GM18868 (cell line): ENCODE results near the gene NCKAP5L.
"Not testable (repeated sequence)": the region's sequence is repeated elsewhere in the genome, so short reads cannot be mapped to it uniquely, and the experiment has no call there.

Source experiments
- ATAC-seq: cut with Tn5 transposase; IDR thresholded peaks from one replicate; pipeline ENCODE4 v1.9.1; 2021; ENCODE audit warnings: mild to moderate bottlenecking, moderate library complexity; ENCODE audit not compliant: unreplicated experiment

Gene NCKAP5L

DNA sequence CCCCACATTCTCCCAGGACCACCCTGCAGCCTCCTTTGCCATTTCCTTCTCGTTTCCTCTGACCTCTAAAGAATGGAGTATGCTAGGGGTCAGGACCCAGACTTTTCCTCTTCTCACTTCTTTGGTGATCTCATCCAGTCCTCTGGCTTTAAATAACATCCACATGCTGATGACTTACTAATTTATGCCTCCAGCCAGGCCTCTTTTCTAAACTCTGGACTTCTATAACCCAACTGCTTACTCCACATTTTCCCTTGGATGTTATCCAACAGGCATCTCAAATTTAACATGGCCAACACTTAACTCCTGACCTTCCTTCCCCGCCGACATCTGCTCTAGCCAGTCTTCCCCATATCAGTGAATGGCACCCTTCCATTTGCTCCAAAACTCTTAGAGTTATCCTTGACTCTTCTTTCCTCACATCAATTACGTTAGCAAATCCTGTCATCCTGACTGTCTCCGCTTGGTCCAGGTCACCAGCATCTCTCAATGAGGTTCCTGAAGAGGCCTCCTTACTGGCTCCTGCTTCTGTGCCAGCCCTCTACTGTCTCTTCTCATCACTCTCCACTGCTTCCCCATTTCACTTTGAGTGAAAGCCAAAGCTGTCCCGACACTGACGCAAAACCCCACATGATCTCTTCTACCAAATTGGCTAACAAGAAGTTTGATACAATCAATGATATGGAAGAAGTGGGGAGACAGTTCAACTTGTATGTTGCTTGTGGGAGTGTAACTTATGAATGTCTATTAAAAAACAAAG, 44.1 kb downstream of the NCKAP5L start:
- no peak for ATAC-seq

DNA sequence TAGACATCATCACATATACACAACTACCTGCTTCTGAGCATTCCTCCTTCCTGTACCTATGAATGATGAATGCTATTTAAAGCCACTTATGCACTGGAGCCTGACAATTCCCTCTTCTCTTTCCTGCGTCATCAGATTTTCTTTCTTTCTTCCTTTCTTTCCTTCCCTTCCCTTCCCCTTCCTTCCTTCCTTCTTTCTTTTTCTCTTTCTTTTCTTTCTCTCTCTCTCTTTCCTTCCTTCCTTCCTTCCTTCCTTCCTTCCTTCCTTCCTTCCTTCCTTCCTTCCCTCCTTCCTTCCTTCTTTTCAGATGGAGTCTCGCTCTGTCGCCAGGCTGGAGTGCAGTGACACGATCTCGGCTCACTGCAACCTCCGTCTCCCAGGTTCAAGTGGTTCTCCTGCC, 47.3 kb downstream of the NCKAP5L start:
- not testable (repeated sequence) for ATAC-seq

DNA sequence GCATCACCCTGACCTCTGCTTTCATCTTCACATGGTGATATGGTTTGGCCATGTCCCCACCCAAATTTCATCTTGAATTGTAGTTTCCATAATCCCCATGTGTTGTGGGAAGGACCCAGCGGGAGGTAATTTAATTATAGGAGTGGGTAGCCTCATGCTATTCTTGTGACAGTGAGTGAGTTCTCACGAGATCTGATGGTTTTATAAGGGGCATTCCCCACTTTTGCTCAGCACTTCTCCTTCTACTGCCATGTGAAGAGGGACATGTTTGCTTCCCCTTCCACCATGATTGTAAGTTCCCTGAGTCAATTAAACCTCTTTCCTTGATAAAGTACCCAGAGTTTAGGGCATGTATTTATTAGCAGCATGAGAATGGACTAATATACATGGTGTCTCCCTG, 48.6 kb downstream of the NCKAP5L start:
- ATAC-seq, result no peak

DNA sequence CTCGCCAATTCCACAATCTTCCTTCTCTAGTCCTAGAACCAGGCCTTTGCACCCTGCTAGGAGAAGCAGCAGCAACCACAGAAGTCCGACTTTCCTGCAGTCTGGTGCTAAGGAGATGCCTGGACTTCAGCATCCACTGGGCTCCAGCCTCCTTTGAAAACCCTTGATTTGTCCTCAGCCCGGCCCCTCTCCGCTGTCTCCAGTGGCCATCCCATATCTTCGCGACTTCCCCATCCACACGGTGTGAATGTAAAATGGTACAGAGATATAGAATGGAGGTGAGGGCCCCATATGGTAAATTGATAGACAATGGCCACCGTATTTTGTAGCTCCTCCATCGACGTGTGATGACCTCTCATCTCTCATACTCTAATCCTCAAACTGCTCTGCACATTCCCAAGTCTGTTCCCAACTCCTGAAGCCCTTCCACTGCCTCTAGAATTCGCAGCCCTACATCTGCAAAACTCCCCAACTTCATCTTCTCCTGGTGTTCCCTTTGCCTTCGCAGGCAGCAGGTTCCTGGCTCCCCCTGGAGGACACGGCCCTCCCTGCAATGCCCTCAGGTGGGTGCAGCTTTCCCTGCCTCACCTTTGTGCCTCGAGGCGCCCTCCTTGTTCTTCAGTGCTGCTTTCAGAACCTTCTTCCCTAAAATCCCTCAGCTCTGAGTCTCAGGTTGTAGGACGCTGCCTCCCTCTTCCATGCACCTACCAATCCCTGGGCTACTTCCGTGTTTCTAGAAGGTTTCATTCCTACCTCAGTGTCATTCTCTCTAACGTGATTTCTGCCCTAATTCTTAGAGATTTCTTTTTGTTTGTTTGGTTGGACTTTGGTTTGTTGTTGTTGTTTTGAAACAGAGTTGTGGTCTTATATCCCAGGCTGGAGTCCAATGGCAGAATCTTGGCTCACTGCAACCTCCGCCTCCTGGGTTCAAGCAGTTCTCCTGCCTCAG, 50.1 kb downstream of the NCKAP5L start:
- no peak for ATAC-seq

DNA sequence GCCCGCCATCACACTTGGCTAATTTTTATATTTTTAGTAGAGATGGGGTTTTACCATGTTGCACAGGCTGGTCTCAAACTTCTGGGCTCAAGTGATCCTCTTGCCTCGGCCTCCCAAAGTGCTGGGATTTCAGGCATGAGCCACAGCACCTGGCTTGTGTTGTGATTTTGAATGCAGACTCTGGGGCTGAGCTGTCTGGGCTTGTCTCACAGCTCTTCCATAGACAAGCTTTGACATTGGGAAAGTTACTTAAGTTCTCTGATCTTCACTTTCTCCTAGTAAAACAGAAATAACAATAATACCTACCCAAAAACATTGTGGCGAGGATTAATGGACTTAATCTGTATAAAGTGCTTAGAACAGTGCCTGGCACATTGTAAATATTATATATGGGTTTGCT, 50.9 kb downstream of the NCKAP5L start:
- ATAC-seq, result no peak

DNA sequence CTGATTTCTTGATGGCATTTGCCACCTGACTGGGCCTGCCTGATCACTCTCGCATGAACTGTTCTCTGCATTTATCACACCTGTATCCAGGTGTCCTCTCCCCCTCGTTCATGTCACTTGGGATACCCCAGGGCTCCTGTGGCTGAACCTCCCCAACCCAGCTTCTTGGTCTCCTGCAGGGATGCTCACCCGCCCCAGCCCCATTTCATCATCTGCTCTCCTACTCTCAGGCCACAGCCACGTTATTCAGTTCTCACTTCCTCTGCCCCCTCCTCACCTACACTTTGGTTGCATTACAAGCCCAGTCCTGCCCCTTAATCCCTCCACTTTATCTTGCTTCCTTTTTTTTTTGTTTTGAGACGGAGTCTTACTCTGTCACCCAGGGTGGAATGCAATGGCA, 51.4 kb downstream of the NCKAP5L start:
- ATAC-seq, result no peak

DNA sequence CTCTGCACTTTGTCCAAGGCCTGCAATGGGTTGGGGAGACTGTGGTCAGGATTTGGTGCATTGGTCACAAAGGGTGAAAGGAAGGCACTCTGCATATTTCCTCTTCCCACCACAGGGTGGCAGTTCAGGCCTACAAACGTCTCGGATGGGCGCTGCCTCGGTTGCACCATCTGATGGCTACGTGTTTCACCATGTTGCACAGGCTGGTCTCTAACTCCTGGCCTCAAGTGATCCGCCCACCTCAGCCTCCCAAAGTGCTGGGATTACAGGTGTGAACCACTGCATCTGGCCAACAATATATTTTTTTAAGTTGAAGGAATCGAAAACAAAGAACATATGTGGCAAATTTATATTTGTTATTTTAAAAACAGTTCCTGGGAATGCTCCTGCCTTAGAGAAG, 51.8 kb downstream of the NCKAP5L start:
- ATAC-seq, result peak; percentile 45

DNA sequence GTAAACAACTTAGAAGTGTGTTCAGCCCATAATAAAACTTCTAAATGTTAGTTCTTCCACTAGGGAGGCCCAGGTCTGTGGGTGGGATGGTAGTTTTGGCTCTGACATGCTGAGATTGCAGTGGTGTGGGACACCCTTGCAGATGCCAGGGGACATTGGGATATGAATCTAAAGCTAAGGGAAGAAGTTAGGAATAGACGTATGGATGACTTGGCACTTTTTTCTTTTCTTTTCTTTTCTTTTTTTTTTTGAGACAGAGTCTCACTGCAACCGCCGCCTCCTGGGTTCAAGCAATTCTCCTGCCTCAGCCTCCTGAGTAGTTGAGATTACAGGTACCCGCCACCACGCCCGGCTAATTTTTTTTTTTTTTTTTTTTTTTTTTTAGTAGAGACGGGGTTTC, 55.1 kb downstream of the NCKAP5L start:
- ATAC-seq, result not testable (repeated sequence)

DNA sequence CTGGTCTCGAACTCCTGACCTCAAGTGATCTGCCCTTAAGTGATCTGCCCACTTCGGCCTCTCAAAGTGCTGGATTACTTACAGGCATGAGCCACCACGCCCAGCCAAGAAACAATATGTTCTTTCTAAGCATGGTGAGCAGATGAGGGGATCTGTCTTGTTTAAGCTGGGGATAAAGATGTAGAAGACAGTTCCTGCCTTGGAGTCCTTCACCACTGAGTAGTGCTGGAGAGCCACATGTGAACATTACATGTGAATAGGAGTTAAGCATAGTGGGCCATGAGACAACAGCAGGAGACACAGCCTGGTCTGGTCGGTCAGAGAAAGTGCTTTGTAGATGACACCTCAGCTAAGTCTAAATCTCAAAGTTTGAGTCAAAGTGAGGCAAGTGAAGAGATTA, 60.9 kb downstream of the NCKAP5L start:
- no peak for ATAC-seq

DNA sequence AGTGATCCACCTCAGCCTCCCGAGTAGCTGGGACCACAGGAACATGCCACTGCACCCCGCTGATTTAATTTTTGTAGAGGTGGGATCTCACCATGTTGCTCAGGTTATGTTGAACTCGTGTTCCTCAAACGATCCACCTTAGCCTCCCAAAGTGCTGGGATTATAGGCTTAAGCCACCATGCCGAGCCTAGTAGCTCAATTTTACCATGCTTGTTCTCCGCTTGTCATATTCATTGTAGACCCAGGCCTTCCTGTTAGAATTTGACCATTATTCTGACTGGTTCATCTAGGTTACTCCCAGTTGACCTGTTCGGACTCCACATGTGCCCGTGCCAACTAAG, 62.1 kb downstream of the NCKAP5L start:
- ATAC-seq, result no peak

DNA sequence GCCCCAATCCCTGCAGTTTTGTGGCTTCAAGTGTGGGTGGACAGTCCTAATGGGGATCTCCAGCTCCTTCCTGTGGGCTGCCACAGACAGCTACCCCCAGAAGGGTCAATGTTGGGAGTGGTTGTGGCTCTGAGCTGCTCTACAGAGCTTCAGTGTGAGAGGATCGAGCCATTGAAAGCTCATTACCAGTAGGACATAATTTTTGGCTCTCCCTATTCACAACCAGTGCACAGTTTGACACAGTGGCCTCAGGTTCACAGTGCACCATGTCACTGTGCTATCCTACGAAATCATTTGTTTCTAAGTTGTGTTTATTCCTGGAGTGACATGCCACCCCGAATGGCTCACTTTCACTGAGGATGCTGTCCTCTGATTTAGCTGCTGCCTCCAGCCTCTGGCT, 64.1 kb downstream of the NCKAP5L start:
- no peak for ATAC-seq

DNA sequence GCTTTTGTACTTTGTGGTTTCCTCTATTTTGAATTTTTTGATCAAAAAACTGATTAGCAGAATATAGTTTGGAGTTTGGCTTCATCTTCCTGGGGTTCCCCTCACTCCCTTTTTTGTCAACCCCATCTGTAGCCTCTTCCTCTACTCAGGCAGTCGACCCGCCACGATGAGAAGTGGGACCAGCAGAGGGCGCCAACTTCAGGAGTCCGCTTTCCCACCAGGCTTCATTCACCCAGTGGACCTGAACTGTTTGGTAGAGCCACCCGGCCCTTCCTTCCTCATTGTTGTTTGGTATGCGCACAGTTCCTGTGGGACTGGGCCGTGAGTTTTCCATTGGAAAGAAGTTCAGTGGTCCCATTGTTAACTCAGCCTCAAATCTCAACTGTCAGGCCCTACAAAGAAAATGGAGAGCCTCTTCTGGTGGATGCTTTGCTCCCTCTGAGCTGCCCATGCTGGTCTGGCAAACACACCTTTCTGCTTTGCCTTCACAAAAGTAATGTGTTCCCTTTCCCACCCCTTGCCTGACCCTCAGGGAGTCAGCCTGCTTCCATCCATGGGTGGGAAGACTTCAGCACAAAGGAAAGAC, 65.1 kb downstream of the NCKAP5L start:
- ATAC-seq, result no peak

DNA sequence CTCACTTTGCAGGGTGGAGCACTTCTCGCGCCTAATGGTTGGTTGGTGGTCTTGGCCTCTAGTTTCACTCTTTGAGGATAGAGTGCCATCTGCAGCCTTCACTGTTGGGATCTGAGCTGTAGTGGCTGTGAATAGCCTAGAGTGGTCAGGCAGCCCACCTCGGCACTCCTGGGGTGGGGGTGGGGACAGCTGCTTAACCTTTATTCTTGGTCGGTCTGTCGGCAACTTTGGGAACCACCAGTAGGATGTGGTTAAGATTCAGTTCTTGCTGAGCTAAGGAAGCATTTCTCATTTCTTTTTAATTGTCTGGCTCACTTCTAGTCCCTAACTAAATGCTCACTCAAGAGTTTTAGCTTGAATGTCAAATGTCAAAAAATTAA, 65.8 kb downstream of the NCKAP5L start:
- ATAC-seq, result no peak

DNA sequence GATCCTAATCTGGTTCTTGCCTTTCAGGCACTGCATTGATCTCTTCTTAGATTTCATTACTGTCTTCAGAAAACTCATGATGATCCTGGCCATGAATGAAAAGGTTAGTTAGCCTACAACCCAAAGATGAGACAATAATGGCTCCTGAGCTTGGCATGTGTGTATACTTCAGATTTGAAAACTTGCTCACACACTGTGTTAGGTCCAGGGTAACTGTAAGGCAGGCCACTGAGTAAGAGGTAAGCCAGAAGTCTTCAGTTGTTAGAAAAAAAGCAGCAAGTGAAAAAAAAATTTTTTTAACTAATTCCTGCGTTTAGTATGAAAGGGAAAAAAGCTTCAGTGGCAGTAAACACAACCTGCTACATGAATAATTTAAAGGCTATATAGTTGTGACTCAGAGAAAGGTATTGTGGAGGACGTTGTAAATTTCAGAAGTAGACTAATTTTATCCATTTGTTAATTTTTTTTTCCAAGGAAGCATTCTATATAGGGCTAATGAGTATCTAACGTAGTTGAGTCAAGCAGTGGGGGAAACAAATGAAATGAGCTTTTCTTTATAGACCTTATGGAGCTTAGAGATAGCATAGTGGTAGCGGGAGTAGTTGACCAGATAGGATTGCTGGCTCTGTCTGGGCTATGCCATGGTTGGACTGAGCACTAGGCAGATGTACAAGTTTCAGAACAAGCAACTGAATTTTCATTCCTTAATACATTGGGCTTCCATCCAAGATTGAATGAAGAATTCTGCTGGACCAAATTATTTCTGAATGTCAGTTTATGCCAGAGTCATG, 66.3 kb downstream of the NCKAP5L start:
- ATAC-seq, result no peak

DNA sequence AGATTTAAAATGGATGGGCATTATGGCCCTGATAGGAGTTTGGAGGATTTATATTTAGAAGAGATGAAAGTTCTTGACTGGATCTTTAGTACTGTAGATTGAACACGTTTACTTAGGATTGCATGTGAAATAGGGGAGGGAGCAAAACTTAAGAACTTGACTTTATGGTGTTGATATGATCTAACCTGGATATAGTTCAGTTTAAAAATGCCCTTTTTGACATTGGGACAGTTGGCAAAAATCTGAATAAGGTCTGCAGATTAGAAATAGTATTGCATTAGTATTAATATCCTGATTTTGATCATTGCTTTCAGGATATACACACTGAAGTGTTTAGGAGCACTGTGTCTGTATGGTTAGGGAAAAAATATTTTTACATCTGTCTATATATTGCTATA, 77.2 kb downstream of the NCKAP5L start:
- ATAC-seq, result no peak

DNA sequence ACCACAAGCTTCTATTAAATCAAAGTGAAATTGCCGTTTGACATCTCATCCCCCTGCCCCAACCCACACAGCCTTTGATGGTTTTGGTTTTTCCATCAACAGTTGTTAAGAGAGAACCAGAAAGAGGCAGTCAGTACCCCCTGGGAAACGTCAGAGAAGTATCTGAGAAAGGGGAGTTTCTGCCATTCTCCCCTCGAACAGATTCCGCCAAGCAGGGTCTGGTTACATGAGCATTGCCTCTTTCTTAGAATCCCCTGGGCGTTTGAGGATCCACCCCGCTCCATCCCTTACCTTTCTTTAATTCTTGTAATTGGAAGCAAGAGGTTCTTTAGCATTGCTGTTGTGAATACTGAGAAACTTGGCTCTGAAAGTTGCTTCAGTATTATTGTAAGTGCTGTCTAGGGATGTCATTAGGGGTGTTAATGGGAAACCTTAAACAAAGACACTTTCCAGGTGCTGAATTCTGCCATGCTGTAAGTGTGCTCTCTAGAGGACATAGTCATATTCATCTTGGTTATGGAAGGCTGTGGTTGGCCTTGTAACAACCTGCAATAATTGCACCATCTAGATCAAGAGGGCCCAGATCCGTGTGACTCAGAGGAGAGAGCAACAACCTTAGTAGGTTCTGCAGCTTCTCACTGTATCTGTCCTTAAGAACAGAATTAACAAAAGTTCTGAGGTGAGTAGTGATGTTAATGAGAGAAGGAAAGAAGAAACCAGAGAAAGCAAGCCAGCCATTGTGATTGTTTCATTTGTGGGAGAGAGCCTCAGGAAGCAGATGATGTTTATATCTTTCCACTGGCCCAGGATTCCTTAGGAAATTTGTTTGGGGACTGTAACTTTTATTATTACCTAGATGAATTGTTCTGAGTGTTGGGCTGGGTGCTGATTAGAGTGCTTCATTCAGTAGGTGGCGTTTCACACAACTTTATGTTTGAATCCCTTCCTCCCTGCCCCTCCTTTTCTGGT, 77.9 kb downstream of the NCKAP5L start:
- peak; percentile 68 for ATAC-seq

DNA sequence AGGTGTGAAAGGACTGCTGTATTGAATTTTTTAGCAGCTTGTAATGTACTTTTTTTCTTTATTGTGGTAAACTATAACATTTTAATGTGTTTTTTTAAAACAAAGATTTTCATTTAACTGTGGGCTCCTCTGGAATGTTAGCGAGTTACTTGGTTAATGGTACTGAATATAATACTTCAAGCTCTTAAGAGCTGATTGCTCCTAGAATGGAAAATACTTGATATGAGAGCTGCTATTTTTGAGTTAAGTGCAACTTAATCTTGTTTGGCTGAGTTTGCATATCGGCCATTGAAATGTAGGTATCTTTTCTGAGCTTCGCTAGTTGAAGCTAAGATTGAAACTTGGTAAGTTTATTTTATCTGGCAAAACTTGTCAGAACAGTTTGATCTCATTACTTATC, 79.4 kb downstream of the NCKAP5L start:
- ATAC-seq, result no peak

DNA sequence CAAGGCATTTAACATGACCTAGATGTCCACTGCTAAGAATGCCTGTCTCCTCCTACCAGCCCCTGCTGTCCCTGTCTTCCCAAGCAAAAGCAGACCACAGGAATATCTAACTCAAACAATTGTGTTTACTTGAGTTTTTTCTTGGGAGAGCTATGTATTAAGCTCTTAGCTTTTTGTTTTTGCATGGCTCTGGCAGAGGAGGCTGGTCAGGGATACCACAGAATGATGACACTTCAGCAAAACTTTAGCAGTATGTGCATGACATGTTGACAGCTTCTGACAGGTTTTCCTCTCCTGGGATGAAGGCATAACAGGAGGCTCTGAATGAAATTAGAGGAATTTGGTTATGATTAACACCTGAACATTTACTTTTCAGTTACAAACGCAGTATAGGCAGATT, 79.9 kb downstream of the NCKAP5L start:
- ATAC-seq, result no peak

DNA sequence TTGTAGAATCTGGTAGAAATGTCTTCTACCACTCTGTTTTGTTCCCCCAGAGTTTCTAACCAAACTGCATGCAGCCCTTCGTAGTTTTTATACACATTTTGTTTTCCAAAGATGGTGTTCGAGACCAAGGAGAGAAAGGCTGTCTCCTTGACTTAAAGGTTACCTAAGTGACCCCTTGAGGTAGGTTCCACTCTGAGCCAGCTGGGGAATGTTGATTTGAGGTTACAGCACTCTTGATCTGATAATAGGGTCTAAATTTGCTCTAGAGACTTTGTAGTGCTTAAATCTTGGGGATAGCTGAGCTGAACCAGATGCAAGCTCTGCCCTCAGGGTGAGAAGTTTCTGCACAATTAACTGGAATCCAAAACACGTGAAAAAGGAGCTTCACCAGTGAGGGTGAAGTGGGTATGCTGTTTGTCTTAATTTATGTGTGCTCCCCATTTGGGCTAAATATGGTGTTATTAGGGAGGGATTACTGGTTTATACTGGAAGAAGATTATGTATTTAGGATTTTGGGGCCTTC, 83.8 kb downstream of the NCKAP5L start:
- no peak for ATAC-seq
